IMR-90 (cell line): ENCODE results near the gene HMG20A. TPM values are rescaled to one million over a fixed set of nuclear protein-coding genes. Genes with fewer than 3 reads are reported as not detected.

ENCODE experiments used
- ATAC-seq: fragments of 200-7000 bp; cut with Tn5 transposase; 2 replicates; pipeline ENCODE4 v1.9.1; 2020; ENCODE audit warnings: low read depth, mild to moderate bottlenecking, moderate library complexity
- BruUV-seq: library from RNA; stranded (reverse); fragments of 400-500 nt; replicated peaks from 2 replicates; lab custom pipeline; 2021; lab: Mats Ljungman, UMichigan
- CTCF ChIA-PET: fragments of 300-600 bp; formaldehyde crosslinking; extraction: SDS; loops from one replicate; lab custom pipeline; 2021; ENCODE audit warnings: antibody characterized with exemption; lab: Yijun Ruan, JAX
- POLR2A ChIA-PET: fragments of 300-600 bp; sonication (Branson Sonifier 250); formaldehyde crosslinking; loops from one replicate; lab custom pipeline; 2022; ENCODE audit warnings: antibody characterized with exemption; ENCODE audit not compliant: unreplicated experiment; lab: Charles Lee
- DNase-seq: peaks from one replicate; pipeline ENCODE4 v3.0.0; 2013
- H2AFZ ChIP-seq: replicated peaks from 2 replicates; pipeline ENCODE3; 2013; ENCODE audit warnings: low read length, mild to moderate bottlenecking; ENCODE audit not compliant: poor library complexity
- H2AK5ac ChIP-seq: 2 replicates; pipeline ENCODE4 v1.6.1; 2013; ENCODE audit warnings: low read depth, low read length, inconsistent platforms
- H2AK9ac ChIP-seq: replicated peaks from 2 replicates; pipeline ENCODE3; 2013; ENCODE audit warnings: mild to moderate bottlenecking, low read depth, low read length, moderate library complexity; ENCODE audit not compliant: poor library complexity
- H2BK120ac ChIP-seq: 2 replicates; pipeline ENCODE4 v1.6.1; 2013; ENCODE audit warnings: low read depth, low read length, inconsistent platforms
- H2BK15ac ChIP-seq: 3 replicates; pipeline ENCODE4 v1.6.1; 2013; ENCODE audit warnings: low read depth, low read length, inconsistent platforms
- H2BK20ac ChIP-seq: 2 replicates; pipeline ENCODE4 v1.6.1; 2013; ENCODE audit warnings: low read depth, mild to moderate bottlenecking, inconsistent platforms, low read length, moderate library complexity
- H2BK5ac ChIP-seq: 2 replicates; pipeline ENCODE4 v1.6.1; 2013; ENCODE audit warnings: mild to moderate bottlenecking, low read depth, low read length, inconsistent platforms; ENCODE audit not compliant: poor library complexity, severe bottlenecking
- H3K14ac ChIP-seq: replicated peaks from 2 replicates; pipeline ENCODE4 v1.6.1; 2013; ENCODE audit warnings: low read depth, low read length, inconsistent platforms
- H3K18ac ChIP-seq: 2 replicates; pipeline ENCODE4 v1.6.1; 2013; ENCODE audit warnings: low read depth, low read length, control low read depth
- H3K23ac ChIP-seq: 2 replicates; pipeline ENCODE4 v1.6.1; 2013; ENCODE audit warnings: low read depth, low read length, inconsistent platforms
- H3K27ac ChIP-seq: 2 replicates; pipeline ENCODE4 v1.5.1; 2013; ENCODE audit warnings: mild to moderate bottlenecking, control low read depth, low read length; ENCODE audit not compliant: insufficient read depth
- H3K27me3 ChIP-seq: 2 replicates; pipeline ENCODE4 v1.6.1; 2013; ENCODE audit warnings: low read length; ENCODE audit not compliant: control insufficient read depth, insufficient read depth
- H3K36me3 ChIP-seq: 2 replicates; pipeline ENCODE4 v1.6.1; 2013; ENCODE audit warnings: low read length, mixed read lengths; ENCODE audit not compliant: control insufficient read depth, insufficient read depth
- H3K4ac ChIP-seq: 2 replicates; pipeline ENCODE4 v1.6.1; 2013; ENCODE audit warnings: low read depth, low read length, inconsistent platforms
- H3K4me1 ChIP-seq: 2 replicates; pipeline ENCODE4 v1.6.1; 2013; ENCODE audit warnings: low read length, mixed read lengths; ENCODE audit not compliant: control insufficient read depth, insufficient read depth
- H3K4me2 ChIP-seq: 2 replicates; pipeline ENCODE4 v1.6.1; 2013; ENCODE audit warnings: low read depth, mild to moderate bottlenecking, control low read depth, low read length, moderate library complexity
- H3K4me3 ChIP-seq: 2 replicates; pipeline ENCODE4 v1.5.1; 2013; ENCODE audit warnings: low read depth, mild to moderate bottlenecking, control low read depth, low read length, moderate library complexity; ENCODE audit not compliant: insufficient read depth
- H3K56ac ChIP-seq: 2 replicates; pipeline ENCODE4 v1.6.1; 2013; ENCODE audit warnings: low read length, inconsistent platforms; ENCODE audit not compliant: insufficient read depth; ENCODE audit errors: extremely low read depth
- H3K79me1 ChIP-seq, 2 experiments: 2 replicates each; pipeline ENCODE4 v1.6.1; 2013; ENCODE audit warnings: low read length in 2 of 2, inconsistent platforms in 1 of 2, low read depth in 1 of 2
- H3K9ac ChIP-seq: 2 replicates; pipeline ENCODE4 v1.6.1; 2013; ENCODE audit warnings: low read depth, low read length, control low read depth
- H3K9me1 ChIP-seq: 2 replicates; pipeline ENCODE4 v1.6.1; 2013; ENCODE audit warnings: low read length, inconsistent platforms; ENCODE audit not compliant: insufficient read depth
- H3K9me3 ChIP-seq: 2 replicates; pipeline ENCODE4 v1.6.1; 2013; ENCODE audit warnings: low read length; ENCODE audit not compliant: control insufficient read depth, insufficient read depth
- H4K20me1 ChIP-seq: 2 replicates; pipeline ENCODE4 v1.6.1; 2013; ENCODE audit warnings: low read length, inconsistent platforms; ENCODE audit not compliant: insufficient read depth
- H4K5ac ChIP-seq: 2 replicates; pipeline ENCODE4 v1.6.1; 2013; ENCODE audit warnings: mild to moderate bottlenecking, low read depth, low read length, control low read depth
- H4K8ac ChIP-seq, 2 experiments: 2 replicates each; pipeline ENCODE4 v1.6.1; 2013; ENCODE audit warnings: low read depth in 2 of 2, low read length in 2 of 2, control low read depth in 1 of 2, inconsistent platforms in 1 of 2
- H4K91ac ChIP-seq: 2 replicates; pipeline ENCODE4 v1.6.1; 2013; ENCODE audit warnings: low read depth, low read length, inconsistent platforms; ENCODE audit not compliant: insufficient read depth
- CEBPB ChIP-seq: IDR thresholded peaks from 2 replicates; pipeline ENCODE4 v1.6.1; 2012; ENCODE audit warnings: low read depth, low read length, improper control_type of control experiment
- CHD1 ChIP-seq: IDR thresholded peaks from 2 replicates; pipeline ENCODE4 v1.6.1; 2012; ENCODE audit warnings: low read depth, low read length, improper control_type of control experiment
- FOS ChIP-seq: fragments of 150-350 bp; IDR thresholded peaks from 2 replicates; pipeline ENCODE4 v1.6.1; 2016; ENCODE audit warnings: low read depth, low read length
- POLR2A ChIP-seq: IDR thresholded peaks from 2 replicates; pipeline ENCODE4 v1.6.1; 2012; ENCODE audit warnings: mild to moderate bottlenecking, low read depth, low read length
- RAD21 ChIP-seq: IDR thresholded peaks from 2 replicates; pipeline ENCODE4 v1.6.1; 2012; ENCODE audit warnings: low read length, improper control_type of control experiment
- RFX5 ChIP-seq: IDR thresholded peaks from 2 replicates; pipeline ENCODE4 v1.8.0; 2012; ENCODE audit warnings: low read depth, mild to moderate bottlenecking, low read length, moderate library complexity
- USF2 ChIP-seq: fragments of 150-350 bp; IDR thresholded peaks from 2 replicates; pipeline ENCODE4 v1.6.1; 2017; ENCODE audit warnings: mild to moderate bottlenecking, antibody characterized with exemption, low read length, low read depth
- WGBS, 2 experiments: methylation state at CpG; one replicate each; pipeline versions ENCODE4 v1.1.5 to v1.1.7; 2013; ENCODE audit warnings: missing lambda C conversion rate in 2 of 2; ENCODE audit not compliant: insufficient read length in 1 of 2; ENCODE audit errors: extremely low coverage in 2 of 2; 5-methylcytosine and 5-hydroxymethylcytosine counted together
- dilution Hi-C: fragments of 300-500 bp; cut with HindIII; formaldehyde crosslinking; loops from one replicate; pipeline ENCODE4 v1.14.3; 2018; ENCODE audit warnings: low sequenced_read_pairs; ENCODE audit not compliant: unreplicated experiment
- in situ Hi-C: fragments of 300-500 bp; cut with MboI; formaldehyde crosslinking; loops from 3 replicates; pipeline ENCODE4 v1.14.3; 2019; ENCODE audit warnings: low sequenced_read_pairs, inconsistent platforms, mixed read lengths
- intact Hi-C: fragments of 100-400 bp; cut with micrococcal nuclease; formaldehyde crosslinking; loops from 2 replicates; pipeline ENCODE4 v1.10.0; 2022
- polyA plus RNA-seq, 3 experiments: library from polyadenylated mRNA; depleted of rRNA; stranded (reverse); fragments of >200 nt; gene quantifications; 2 replicates each; pipeline ENCODE4 v1.2.3, GENCODE V29; 2012; ENCODE audit warnings: low replicate concordance in 1 of 3
- total RNA-seq: library from RNA; depleted of rRNA; stranded (reverse); fragments of >200 nt; gene quantifications from 2 replicates; pipeline ENCODE4 v1.2.3, GENCODE V29; 2012

HMG20A gene
- total and polyA plus RNA-seq, 2 of the 4 experiments (the other 2 are of a cell fraction) = 22.3 to 25.3 TPM

- Histone ChIP-seq H2AFZ (no peak overlapping the region), H3K27ac (no peak overlapping the region), H2BK20ac (no peak overlapping the region), H3K27me3 (no peaks in the 10 kb centered on the region), H4K5ac (no peak overlapping the region), H3K4ac (no peak overlapping the region), H4K91ac (no peak overlapping the region), H3K23ac (no peak overlapping the region), H2BK120ac (no peak overlapping the region), H3K36me3 (0 out of 2 replicates have a peak, but pooled peaks cover 2% of the 10 kb centered on the region), H2AK5ac (no peak overlapping the region), H2AK9ac (no peak overlapping the region), H4K8ac (no peak overlapping the region), H3K9ac (no peak overlapping the region), H3K9me1 (peaks cover 5% of the 10 kb centered on the region), H4K20me1 (peaks cover 66% of the 10 kb centered on the region), H3K9me3 (peaks cover 1% of the 10 kb centered on the region; the same call in 1 of the 2 replicates), H3K4me2 (no peak overlapping the region), H3K4me3 (no peak overlapping the region), H3K18ac (no peak overlapping the region), H3K14ac (no peak overlapping the region), H3K79me1 (peaks cover 6 to 65% of the 10 kb centered on the region in 2 experiments; a peak in 2 of 4 replicates), H2BK5ac (no peak overlapping the region), H3K4me1 (peaks cover 2% of the 10 kb centered on the region; the same call in 1 of the 2 replicates), H2BK15ac (no peak overlapping the region), H3K56ac (no peak overlapping the region)
- ChIA-PET POLR2A (no interaction called here), CTCF (no interaction called here)
- intact Hi-C loops = no loop called here
- no peak for TF ChIP-seq CHD1
- no peak for TF ChIP-seq POLR2A
- no peak for TF ChIP-seq USF2
- no peak for TF ChIP-seq FOS
- TF ChIP-seq CEBPB = no peak
- TF ChIP-seq RAD21 = no peak
- no peak for TF ChIP-seq RFX5
- no TSS peak for BruUV-seq
- DNase-seq = no peak
- WGBS, 2 experiments = no CpG with 5 or more reads among the region's 4 CpGs
- in situ Hi-C loops = no loop called here
- no peak for ATAC-seq
- dilution Hi-C loops = no loop called here
Measured at GRCh38 chr15:77406846-77407245, 13.8 kb upstream of the HMG20A start.
